HG03457 (cell line): ENCODE data around the gene GRIPAP1.
"Not testable (repeated sequence)": the region's sequence is repeated elsewhere in the genome, so short reads cannot be mapped to it uniquely, and the experiment has no call there.

Source experiments
- ATAC-seq: cut with Tn5 transposase; IDR thresholded peaks from one replicate; pipeline ENCODE4 v1.9.1; 2021; ENCODE audit warnings: moderate number of reproducible peaks; ENCODE audit not compliant: unreplicated experiment

The GRIPAP1 gene

DNA sequence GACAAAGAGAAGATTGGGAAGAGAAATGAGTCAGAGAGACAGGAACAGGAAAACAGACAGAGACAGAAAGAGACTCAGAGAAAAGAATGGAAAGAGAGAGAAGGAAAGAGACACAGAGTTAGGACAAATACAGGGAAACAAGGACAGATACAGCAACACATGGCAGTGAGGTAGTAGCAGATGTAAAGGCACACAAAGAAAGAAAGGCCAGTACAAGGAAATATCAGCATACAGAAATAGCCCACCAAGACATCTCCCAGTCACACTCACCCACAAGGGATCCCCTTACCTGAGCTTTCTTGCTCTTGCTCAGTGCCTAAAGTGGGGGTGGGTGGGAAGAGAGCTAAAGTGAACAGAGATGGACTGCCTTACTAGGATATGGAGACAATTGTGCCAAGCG is 4.2 kb downstream of the GRIPAP1 start:
- no peak for ATAC-seq

DNA sequence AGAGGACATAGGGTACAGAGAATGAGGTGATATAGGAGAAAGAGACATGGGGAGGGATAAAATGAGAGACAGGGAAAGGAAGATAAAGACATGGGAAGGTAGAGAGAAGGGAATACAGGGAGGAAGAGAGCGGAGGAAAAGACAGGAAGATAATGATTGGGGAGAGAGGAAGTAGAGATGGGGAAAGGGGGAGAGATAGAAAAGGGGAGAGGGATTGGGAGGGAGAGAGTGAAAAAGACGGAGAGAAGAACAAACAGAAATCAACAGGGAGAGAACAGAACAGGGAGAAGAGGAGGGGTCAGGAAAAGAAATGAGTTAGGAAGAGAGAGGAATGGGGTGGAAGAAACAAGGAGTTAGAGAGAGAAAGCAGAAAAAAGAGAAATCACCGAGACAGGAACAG is 4.6 kb downstream of the GRIPAP1 start:
- no peak for ATAC-seq

DNA sequence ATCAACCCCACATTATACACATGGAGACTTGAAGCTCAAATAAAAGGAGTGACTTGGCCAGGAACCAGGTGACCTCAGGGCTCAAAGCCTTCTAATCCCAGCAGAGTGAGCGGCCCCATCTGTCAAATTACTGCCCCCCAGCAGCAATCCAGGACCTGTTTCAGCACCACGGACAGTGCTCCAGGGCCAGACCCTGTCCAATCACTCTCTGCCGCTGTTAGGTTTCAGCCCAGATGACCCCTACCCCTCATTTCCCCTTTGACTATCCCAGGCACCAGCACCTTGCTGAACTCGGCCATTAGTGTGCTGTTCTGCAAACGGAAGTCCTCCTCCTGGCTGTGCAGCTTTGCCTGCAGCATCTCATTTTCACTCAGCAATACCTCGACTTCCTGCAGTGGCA is 5.1 kb downstream of the GRIPAP1 start:
- ATAC-seq, result no peak

- ATAC-seq, result no peak
These were observed 9.7 kb downstream of the GRIPAP1 start for GRCh38 chrX:48992341-48992740.

GRCh38 chrX:48989483-48989882 is 12.6 kb downstream of the GRIPAP1 start:
- ATAC-seq, result no peak

GRCh38 chrX:48983896-48984295 is 18.2 kb downstream of the GRIPAP1 start:
- no peak for ATAC-seq

DNA sequence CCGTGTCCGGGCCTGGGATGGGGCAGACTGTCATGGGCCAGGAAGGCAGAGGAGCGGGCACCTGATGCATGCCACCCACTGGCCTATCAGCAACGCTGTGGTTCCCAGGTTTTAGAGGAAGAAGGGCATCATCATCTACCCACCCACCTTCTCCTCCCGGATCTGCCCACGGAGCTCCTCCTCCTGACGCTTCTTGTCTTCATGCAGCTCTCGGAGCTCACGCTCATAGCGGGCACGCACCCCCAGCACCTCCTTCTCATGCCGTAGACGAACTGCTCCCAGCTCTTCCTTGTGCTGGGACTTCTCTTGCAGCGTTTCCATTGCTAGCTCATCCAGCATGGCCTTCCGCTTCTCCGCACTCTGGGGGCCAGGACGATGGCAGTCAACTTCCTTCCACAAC is 19.0 kb downstream of the GRIPAP1 start:
- no peak for ATAC-seq

GRCh38 chrX:48981178-48981577 is 20.9 kb downstream of the GRIPAP1 start:
- ATAC-seq, result no peak

DNA sequence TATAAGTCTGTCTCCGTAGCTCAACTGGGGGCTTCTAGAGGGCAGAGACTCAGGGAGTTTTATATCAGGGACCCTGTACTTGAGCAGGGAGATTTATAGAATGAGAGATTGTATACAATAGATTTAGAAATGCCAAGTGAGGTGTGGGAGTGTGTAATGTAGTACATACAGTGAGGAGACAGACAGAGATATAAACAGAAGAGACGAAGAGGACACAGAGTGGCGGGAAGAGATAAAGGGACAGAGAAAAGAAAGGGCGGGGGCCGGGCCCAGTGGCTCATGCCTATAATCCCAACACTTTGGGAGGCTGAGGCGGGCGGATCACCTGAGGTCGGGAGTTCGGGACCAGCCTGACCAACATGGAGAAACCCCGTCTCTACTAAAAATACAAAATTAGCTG is 21.7 kb downstream of the GRIPAP1 start:
- ATAC-seq, result not testable (repeated sequence)

DNA sequence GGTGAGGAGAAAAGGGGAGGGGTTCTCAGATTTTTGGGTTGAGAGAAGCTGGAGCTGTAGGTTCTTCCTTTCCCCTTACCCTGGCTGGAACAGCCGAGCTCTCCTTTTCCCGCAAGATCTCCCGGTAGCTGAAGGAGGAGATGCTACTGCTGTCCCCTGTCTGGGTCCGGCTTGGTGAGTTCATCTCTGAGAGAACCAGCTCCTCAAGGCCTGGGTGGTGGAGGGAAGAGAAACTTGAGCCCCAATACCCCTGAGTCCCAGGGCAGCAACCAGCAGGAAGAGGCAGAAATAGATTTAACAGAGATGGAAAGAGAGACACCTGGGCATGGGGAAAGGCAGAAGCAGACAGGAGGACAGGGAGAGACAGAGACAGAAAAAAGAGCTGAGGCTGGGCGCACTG is 23.8 kb downstream of the GRIPAP1 start:
- no peak for ATAC-seq

- ATAC-seq, result no peak
These were observed 26.0 kb downstream of the GRIPAP1 start for GRCh38 chrX:48976086-48976485.

GRCh38 chrX:48975541-48975940 is 26.5 kb downstream of the GRIPAP1 start:
- ATAC-seq, result no peak

- ATAC-seq, result no peak
These were observed 27.0 kb downstream of the GRIPAP1 start for GRCh38 chrX:48975041-48975440.

GRCh38 chrX:48974574-48974973 is 27.5 kb downstream of the GRIPAP1 start:
- ATAC-seq, result no peak

DNA sequence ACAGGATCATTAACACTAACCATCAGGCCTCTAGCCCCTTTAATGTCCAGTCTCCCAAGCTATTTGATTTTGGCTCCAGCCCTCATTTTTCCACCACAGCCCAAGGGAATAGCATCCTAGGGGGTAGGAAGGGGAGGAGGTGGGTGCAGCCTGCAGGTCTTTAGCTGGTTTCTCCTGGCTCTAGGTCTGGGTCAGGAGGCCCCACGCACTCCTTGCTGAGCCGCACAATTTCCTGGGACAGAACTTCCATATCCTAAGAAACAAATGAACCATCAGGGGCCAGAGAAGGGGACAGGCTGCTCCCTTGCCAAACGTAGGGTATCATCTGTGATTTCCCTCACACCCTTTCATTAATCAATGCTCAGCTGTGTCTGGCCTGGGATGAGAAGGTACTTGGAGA is 28.0 kb downstream of the GRIPAP1 start:
- ATAC-seq, result no peak

- no peak for ATAC-seq
These were observed 29.6 kb downstream of the GRIPAP1 start for GRCh38 chrX:48972220-48973164.

GRCh38 chrX:48971249-48972219 is 30.5 kb downstream of the GRIPAP1 start, which contains the start of gene KCND1:
Gene KCND1 (minus strand): TSS chrX:48971844. CDS start chrX:48970271, 1,573 bp downstream.
- no peak for ATAC-seq

- ATAC-seq, result no peak
These were observed 32.6 kb downstream of the GRIPAP1 start for GRCh38 chrX:48969471-48969870.

GRCh38 chrX:48968377-48968776 is 33.7 kb downstream of the GRIPAP1 start:
- no peak for ATAC-seq

DNA sequence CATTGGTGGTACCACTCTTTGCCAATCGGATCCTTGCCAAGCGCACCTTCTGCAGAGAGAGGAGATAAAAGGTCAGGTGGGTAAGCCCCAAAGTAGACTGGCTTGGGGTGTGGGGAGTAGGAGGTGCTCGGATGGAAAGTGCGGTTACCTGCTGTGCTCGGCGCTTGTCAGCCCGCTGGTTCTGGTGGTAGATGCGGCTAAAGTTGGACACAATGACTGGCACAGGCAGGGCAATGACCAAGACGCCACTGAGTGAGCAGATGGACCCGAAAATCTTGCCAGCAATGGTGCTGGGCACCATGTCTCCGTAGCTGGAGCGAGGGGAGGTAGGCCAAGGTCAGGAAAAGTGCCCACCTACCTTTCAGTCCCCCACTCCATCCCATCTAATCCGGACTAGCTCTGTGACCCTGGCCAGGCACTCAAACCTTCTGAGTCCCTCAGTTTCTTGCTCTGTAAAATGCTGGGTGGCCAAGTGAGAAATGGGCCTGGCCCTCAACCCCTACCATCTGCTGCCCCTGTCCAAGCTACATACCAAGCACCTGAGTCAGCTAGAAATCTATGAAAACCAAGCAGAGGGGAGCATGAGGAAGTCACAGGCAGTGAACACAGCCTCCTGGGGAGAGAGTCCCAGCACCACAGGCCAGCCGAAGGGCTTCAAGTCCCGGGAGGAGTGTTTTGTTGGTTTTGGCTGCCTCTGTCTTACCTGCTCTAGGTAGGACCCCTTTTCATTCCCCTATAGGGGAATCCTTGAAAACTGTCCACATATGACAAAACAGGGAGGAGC is 35.1 kb downstream of the GRIPAP1 start:
- no peak for ATAC-seq

DNA sequence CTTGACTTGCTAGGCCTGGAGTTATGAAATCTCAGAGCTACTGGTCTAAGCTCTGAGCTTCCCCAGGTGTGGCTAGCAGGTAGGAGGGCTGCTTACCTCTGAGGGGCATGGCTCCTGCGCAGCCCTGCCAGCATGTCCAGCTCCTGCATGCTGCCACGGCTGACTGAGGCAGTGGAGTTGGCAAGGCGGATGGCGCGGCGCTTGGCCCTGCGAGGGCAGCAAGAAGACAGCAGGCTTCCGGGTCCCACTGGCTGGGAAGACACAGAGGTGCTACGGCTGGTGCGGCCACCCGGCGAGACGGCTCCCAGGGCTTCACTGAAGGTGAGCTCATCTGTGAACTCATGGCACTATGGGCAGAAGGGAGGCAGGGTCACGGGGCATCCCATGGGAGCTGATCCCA is 36.1 kb downstream of the GRIPAP1 start:
- ATAC-seq, result no peak
